WERI-Rb-1 (cell line): ENCODE results near the gene KIFC3.

Experiments used
- DNase-seq: peaks from one replicate; pipeline ENCODE4 v3.0.0-alpha.2; 2020
- H3K27ac ChIP-seq: fragments of 250-450 bp; sonication (Bioruptor Pico); 2 replicates; pipeline ENCODE4 v1.5.1; 2020; ENCODE audit warnings: mild to moderate bottlenecking, moderate library complexity
- H3K27me3 ChIP-seq: fragments of 250-450 bp; sonication (Bioruptor Pico); 2 replicates; pipeline ENCODE4 v1.5.1; 2021; ENCODE audit warnings: mild to moderate bottlenecking, low read depth, moderate library complexity; ENCODE audit not compliant: insufficient read depth, severe bottlenecking
- H3K36me3 ChIP-seq: fragments of 250-450 bp; sonication (Bioruptor Pico); 2 replicates; pipeline ENCODE4 v1.5.1; 2020; ENCODE audit warnings: mild to moderate bottlenecking, moderate library complexity
- H3K4me3 ChIP-seq: 2 replicates; pipeline ENCODE4 v1.5.1; 2011; ENCODE audit warnings: low read depth, mild to moderate bottlenecking, control low read depth, low read length
- H3K9me3 ChIP-seq: fragments of 250-450 bp; sonication (Bioruptor Pico); 2 replicates; pipeline ENCODE4 v1.5.1; 2021; ENCODE audit warnings: mild to moderate bottlenecking, moderate library complexity; ENCODE audit not compliant: severe bottlenecking
- CTCF ChIP-seq: IDR thresholded peaks from 2 replicates; pipeline ENCODE4 v1.5.1; 2011; ENCODE audit warnings: low read depth, mild to moderate bottlenecking, control low read depth, inconsistent platforms, low read length

The KIFC3 gene

GRCh38 chr16:57771141-57771785 lies 31.0 kb downstream of the KIFC3 start:
- Histone ChIP-seq H3K36me3 (no peaks in the 10 kb centered on the region), H3K9me3 (no peaks in the 10 kb centered on the region)
- no peak for TF ChIP-seq CTCF

GRCh38 chr16:57770361-57770760 lies 31.9 kb downstream of the KIFC3 start:
- no peak for DNase-seq
- no peak for TF ChIP-seq CTCF
- no peaks in the 10 kb centered on the region for H3K36me3 ChIP-seq
- no peaks in the 10 kb centered on the region for H3K9me3 ChIP-seq
- H3K27ac ChIP-seq = no peak overlapping the region
- H3K27me3 ChIP-seq = no peaks in the 10 kb centered on the region
- H3K4me3 ChIP-seq = no peak overlapping the region

More at GRCh38 chr16:57771141-57771785, 31.0 kb downstream of the KIFC3 start:
- Histone ChIP-seq H3K27me3 (no peaks in the 10 kb centered on the region), H3K4me3 (no peak overlapping the region), H3K27ac (no peak overlapping the region)
- no peak for DNase-seq

- DNase-seq = no peak
- Histone ChIP-seq H3K4me3 (no peak overlapping the region), H3K27ac (no peak overlapping the region), H3K27me3 (no peaks in the 10 kb centered on the region), H3K9me3 (no peaks in the 10 kb centered on the region), H3K36me3 (no peaks in the 10 kb centered on the region)
- TF ChIP-seq CTCF = no peak
Measured at GRCh38 chr16:57769541-57770145, 32.6 kb downstream of the KIFC3 start.

- Histone ChIP-seq H3K4me3 (no peak overlapping the region), H3K36me3 (no peaks in the 10 kb centered on the region), H3K27me3 (no peaks in the 10 kb centered on the region), H3K9me3 (no peaks in the 10 kb centered on the region), H3K27ac (no peak overlapping the region)
- no peak for TF ChIP-seq CTCF
- DNase-seq = no peak
Measured at GRCh38 chr16:57766714-57767348, 35.5 kb downstream of the KIFC3 start.

GRCh38 chr16:57765160-57765728 lies 37.0 kb downstream of the KIFC3 start:
- H3K9me3 ChIP-seq = no peaks in the 10 kb centered on the region
- TF ChIP-seq CTCF = no peak
- H3K27ac ChIP-seq = no peak overlapping the region
- no peak for DNase-seq
- H3K27me3 ChIP-seq = no peaks in the 10 kb centered on the region
- H3K36me3 ChIP-seq = no peaks in the 10 kb centered on the region; the same call in 1 of the 2 replicates
- H3K4me3 ChIP-seq = no peak overlapping the region
